Omental fat pad (tissue), 4 donors: ENCODE results near the gene ACOXL. TPM values are rescaled to one million over a fixed set of nuclear protein-coding genes. Genes with fewer than 3 reads are reported as not detected.

ENCODE experiments used
- ATAC-seq: fragments of 150-250 bp; one replicate; pipeline ENCODE4 v1.9.1; 2016; ENCODE audit warnings: mild to moderate bottlenecking, moderate library complexity; ENCODE audit not compliant: low FRiP score
- DNase-seq: peaks from one replicate; pipeline ENCODE4 v3.0.0-alpha.2; 2019; ENCODE audit warnings: low spot score
- total RNA-seq, 4 donors: library from RNA; depleted of rRNA; stranded (reverse); fragments of >200 nt; gene quantifications; one replicate each; pipeline ENCODE4 v1.1.0, GENCODE V29; 2016
- TF ChIP-seq, protein P1 (sequence below), 3 donors: fragments of 450-650 bp; IDR thresholded peaks; one replicate each; pipeline ENCODE4 v1.5.1; 2016 to 2017; ENCODE audit warnings: antibody characterized with exemption in 3 of 3, mild to moderate bottlenecking in 3 of 3, moderate library complexity in 2 of 3

The ACOXL gene
- total RNA-seq, 4 donors from 2014 or later, result 0.12 to 0.84 TPM; not detected in 2

- TF ChIP-seq, protein P1, sequence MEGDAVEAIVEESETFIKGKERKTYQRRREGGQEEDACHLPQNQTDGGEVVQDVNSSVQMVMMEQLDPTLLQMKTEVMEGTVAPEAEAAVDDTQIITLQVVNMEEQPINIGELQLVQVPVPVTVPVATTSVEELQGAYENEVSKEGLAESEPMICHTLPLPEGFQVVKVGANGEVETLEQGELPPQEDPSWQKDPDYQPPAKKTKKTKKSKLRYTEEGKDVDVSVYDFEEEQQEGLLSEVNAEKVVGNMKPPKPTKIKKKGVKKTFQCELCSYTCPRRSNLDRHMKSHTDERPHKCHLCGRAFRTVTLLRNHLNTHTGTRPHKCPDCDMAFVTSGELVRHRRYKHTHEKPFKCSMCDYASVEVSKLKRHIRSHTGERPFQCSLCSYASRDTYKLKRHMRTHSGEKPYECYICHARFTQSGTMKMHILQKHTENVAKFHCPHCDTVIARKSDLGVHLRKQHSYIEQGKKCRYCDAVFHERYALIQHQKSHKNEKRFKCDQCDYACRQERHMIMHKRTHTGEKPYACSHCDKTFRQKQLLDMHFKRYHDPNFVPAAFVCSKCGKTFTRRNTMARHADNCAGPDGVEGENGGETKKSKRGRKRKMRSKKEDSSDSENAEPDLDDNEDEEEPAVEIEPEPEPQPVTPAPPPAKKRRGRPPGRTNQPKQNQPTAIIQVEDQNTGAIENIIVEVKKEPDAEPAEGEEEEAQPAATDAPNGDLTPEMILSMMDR (IDR thresholded peaks at IDR 0.05), result no peak
- DNase-seq (no peak), ATAC-seq (no peak)
Measured at GRCh38 chr2:110861616-110862260, 129.4 kb downstream of the ACOXL start.

DNA sequence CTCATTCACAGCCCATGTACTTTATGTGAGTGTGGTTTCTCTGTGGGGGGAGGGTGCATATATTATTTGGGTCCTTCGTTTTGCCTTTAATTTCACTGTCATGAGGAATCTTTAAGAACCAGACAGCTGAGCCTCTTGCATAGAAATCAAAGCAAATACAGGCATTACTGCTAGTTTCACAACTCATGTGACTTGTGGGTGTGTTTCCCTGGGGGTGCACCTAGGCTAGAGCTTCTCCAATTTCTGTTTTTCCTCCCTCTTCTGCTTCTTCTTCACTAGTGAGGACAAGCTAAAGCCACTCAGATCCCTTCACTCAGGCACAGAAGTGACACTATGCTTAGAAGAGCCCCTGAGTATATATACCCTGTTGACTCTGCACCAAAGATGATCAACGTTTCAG, 131.4 kb downstream of the ACOXL start:
- ATAC-seq (no peak), DNase-seq (no peak)
- TF ChIP-seq, protein P1 (IDR thresholded peaks at IDR 0.05), result no peak

DNA sequence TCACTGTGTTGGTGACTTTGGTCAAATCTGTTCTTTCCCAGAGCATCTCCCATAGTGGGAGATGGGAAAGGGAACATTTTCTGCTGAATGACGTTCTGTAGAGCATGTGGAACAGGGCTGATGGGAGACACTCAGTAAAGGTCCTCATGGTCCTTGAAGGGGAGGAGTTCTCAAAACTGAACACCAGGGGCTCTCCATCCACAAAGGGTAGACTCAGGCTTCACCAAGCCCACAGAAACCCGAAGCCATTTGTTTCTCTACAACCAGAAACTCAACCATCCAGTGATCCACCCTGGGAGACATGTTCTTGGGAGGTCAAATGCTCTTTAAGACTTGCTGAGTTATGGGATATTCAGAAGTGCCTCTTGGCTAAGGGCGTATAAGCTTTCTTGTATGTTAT, 131.8 kb downstream of the ACOXL start:
- TF ChIP-seq, protein P1 (IDR thresholded peaks at IDR 0.05), result no peak
- DNase-seq (no peak), ATAC-seq (no peak)

- TF ChIP-seq, protein P1 (IDR thresholded peaks at IDR 0.05), result no peak
- ATAC-seq (no peak), DNase-seq (no peak)
Measured at GRCh38 chr2:110864731-110865130, 132.4 kb downstream of the ACOXL start.

GRCh38 chr2:110865188-110865587, 132.8 kb downstream of the ACOXL start:
- DNase-seq (no peak), ATAC-seq (no peak)
- TF ChIP-seq, protein P1 (IDR thresholded peaks at IDR 0.05), result no peak

- no peak for DNase-seq
- TF ChIP-seq, protein P1 (IDR thresholded peaks at IDR 0.05), result no peak
Measured at GRCh38 chr2:110866045-110866444, 133.7 kb downstream of the ACOXL start.

GRCh38 chr2:110866466-110866865, 134.1 kb downstream of the ACOXL start:
- no peak for DNase-seq
- ATAC-seq, result no peak
- TF ChIP-seq, protein P1 (IDR thresholded peaks at IDR 0.05), result no peak

More at GRCh38 chr2:110866045-110866444, 133.7 kb downstream of the ACOXL start:
- ATAC-seq, result no peak
